Ishikawa (cell line): ENCODE data around the gene U2SURP.

Experiments
- EP300 ChIP-seq: IDR thresholded peaks from 2 replicates; pipeline ENCODE4 v1.6.1; 2012; ENCODE audit warnings: borderline replicate concordance
- RAD21 ChIP-seq: IDR thresholded peaks from 2 replicates; pipeline ENCODE4 v1.6.1; 2012; ENCODE audit warnings: low read depth
- REST ChIP-seq: IDR thresholded peaks from 2 replicates; pipeline ENCODE4 v1.6.1; 2012; ENCODE audit warnings: low read depth, mild to moderate bottlenecking
- TCF12 ChIP-seq: IDR thresholded peaks from 2 replicates; pipeline ENCODE4 v1.6.1; 2012; ENCODE audit warnings: low read depth
- ZBTB7A ChIP-seq: IDR thresholded peaks from 2 replicates; pipeline ENCODE4 v1.6.1; 2012; ENCODE audit warnings: low read depth

GRCh38 chr3:143001034-143001368, 369 bp upstream of the U2SURP start:
- TF ChIP-seq EP300 (no peak), RAD21 (no peak), ZBTB7A (no peak), REST (no peak), TCF12 (no peak)
